Measurements from ENCODE around the gene BEAN1. TPM values are rescaled to one million over a fixed set of nuclear protein-coding genes. Genes with fewer than 3 reads are reported as not detected.
A peak's percentile ranks its signal among the peaks of the same experiment; 100 is the strongest.

BEAN1 gene
- total and polyA plus RNA-seq, 3 experiments from 2014 or later = 0.09 TPM; not detected in 2

DNA sequence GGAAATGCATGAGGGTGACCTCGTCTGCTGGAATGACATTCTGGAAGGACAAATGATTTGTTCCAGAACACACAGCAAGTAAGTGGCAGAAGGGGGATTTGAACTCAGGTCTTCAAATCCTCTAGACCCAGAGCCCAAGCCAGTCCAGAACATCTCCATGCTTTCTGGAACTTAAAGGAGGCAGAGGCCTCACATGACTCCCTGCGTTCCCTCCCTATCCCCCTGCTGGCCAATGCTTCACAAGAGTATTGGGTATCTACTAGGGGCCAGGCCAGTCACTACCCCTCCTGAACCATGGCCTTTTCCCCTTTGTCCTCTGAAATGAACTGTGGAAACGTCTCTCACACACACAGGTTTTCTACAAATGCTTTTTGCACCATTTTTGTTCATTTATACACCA lies 7.6 kb upstream of the BEAN1 start:
- Histone ChIP-seq H3K4me3 (ENCODE audit: low read length) (no peak overlapping the region), H3K27me3 (ENCODE audit: insufficient read depth, low read length, poor library complexity, severe bottlenecking) (no peaks in the 10 kb centered on the region), H3K27ac (ENCODE audit: low read depth, low read length) (no peak overlapping the region), H3K4me1 (ENCODE audit: insufficient read depth, low read length) (no peaks in the 10 kb centered on the region), H3K9me3 (ENCODE audit: low read length) (no peaks in the 10 kb centered on the region), H3K36me3 (ENCODE audit: insufficient read depth, low read length) (no peaks in the 10 kb centered on the region)
- Mint-ChIP-seq H3K27ac (no peak overlapping the region), H3K9me3 (no peaks in the 10 kb centered on the region), H3K4me3 (no peak overlapping the region), H3K27me3 (peaks cover 3 to 25% of the 10 kb centered on the region in 2 donors), H3K36me3 (no peaks in the 10 kb centered on the region), H3K4me1 (peaks cover 2 to 9% (median 7%) of the 10 kb centered on the region in 3 donors)
- no peak for DNase-seq
- ChIA-PET POLR2A (no interaction called here), CTCF (no interaction called here)

DNA sequence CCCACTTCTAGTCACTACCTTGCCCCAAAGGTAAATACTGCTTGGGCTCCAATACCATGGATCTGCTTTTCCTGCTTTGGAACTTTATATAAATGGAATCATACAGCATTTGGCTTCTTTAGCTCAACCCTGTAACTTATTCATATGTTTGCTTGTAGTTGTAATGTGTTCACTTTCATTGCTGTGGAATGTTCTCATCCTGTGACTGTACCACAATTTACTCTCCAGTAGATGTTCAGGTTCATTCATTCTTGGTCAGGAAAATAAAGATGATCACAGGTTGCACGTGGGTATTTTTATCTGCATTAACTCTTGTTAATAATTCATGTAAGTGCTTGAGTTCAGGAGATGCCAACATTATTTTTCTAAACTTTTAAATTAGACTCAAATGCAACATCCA lies 6.7 kb upstream of the BEAN1 start:
- H3K4me3 Mint-ChIP-seq = no peak overlapping the region

DNA sequence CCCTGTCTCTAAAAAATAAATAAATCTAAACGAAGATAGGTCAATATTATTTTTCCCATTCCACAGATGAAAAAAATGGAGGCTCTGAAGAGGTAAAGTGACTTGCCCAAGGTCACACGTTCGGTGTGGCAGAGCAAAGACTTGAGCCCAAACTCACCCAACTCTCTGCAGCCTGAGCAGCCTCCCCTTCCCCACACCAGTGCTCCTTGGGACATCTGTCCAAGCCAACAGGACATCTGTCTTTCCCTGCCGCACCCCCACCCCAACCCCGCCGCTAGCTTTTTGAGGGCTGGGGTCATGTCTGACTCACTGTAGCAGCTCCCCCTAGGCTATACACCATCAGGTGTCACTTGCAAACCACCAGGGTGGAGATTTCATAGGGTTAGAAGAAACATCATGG lies 5.2 kb upstream of the BEAN1 start:
- no peak overlapping the region for H3K4me3 ChIP-seq (ENCODE audit: low read length)
- H3K4me1 ChIP-seq (ENCODE audit: insufficient read depth, low read length) = no peaks in the 10 kb centered on the region
- H3K27me3 ChIP-seq (ENCODE audit: insufficient read depth, low read length, poor library complexity, severe bottlenecking) = peaks cover 9% of the 10 kb centered on the region
- no peak overlapping the region for H3K4me3 Mint-ChIP-seq
- H3K27ac ChIP-seq (ENCODE audit: low read depth, low read length) = no peak overlapping the region
- peaks cover 13 to 42% of the 10 kb centered on the region in 2 donors for H3K27me3 Mint-ChIP-seq
- H3K36me3 Mint-ChIP-seq = no peaks in the 10 kb centered on the region
- H3K36me3 ChIP-seq (ENCODE audit: insufficient read depth, low read length) = no peaks in the 10 kb centered on the region
- peaks cover 4 to 11% (median 9%) of the 10 kb centered on the region in 3 donors for H3K4me1 Mint-ChIP-seq
- H3K27ac Mint-ChIP-seq = no peak overlapping the region
- H3K9me3 ChIP-seq (ENCODE audit: low read length) = no peaks in the 10 kb centered on the region
- H3K9me3 Mint-ChIP-seq = no peaks in the 10 kb centered on the region
- CTCF ChIA-PET = interaction anchor here (1.3 kb wide), 1 partner anchor 168 kb away, joined by 4 read pairs; no protein-coding TSS in a partner anchor
- DNase-seq = no peak
- POLR2A ChIA-PET = no interaction called here

More for the DNA sequence above, 6.7 kb upstream of the BEAN1 start:
- Mint-ChIP-seq H3K36me3 (no peaks in the 10 kb centered on the region), H3K27ac (no peak overlapping the region), H3K9me3 (no peaks in the 10 kb centered on the region), H3K4me1 (peaks cover 2 to 9% (median 7%) of the 10 kb centered on the region in 3 donors), H3K27me3 (peaks cover 6 to 33% of the 10 kb centered on the region in 2 donors)
- no peak overlapping the region for H3K4me3 ChIP-seq (ENCODE audit: low read length)
- no peaks in the 10 kb centered on the region for H3K36me3 ChIP-seq (ENCODE audit: insufficient read depth, low read length)
- DNase-seq = no peak
- no peaks in the 10 kb centered on the region for H3K27me3 ChIP-seq (ENCODE audit: insufficient read depth, low read length, poor library complexity, severe bottlenecking)
- no peaks in the 10 kb centered on the region for H3K9me3 ChIP-seq (ENCODE audit: low read length)
- ChIA-PET POLR2A (no interaction called here), CTCF (no interaction called here)
- no peaks in the 10 kb centered on the region for H3K4me1 ChIP-seq (ENCODE audit: insufficient read depth, low read length)
- H3K27ac ChIP-seq (ENCODE audit: low read depth, low read length) = no peak overlapping the region

DNA sequence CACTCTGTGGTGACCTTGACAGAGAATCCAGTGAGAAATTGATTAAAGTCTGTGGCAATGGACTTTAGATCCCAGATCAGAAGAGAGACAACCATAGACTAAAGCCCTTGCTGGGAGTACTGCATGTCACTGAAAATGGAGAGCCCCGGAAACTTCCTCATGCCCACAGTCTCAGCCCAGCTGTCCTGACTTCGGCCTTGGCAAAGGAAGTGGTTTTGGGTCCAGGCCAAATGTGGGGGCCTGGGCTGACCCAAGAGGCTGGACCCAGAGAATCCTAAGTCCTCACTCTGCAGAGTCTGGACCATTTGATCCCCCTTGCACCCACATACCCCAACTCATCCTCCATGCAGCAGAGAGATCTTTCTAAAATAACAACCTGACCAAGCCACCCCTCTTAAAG lies 4.7 kb upstream of the BEAN1 start:
- DNase-seq = no peak
- POLR2A ChIA-PET = no interaction called here
- Mint-ChIP-seq H3K36me3 (no peaks in the 10 kb centered on the region), H3K4me1 (peaks cover 4 to 11% (median 9%) of the 10 kb centered on the region in 3 donors), H3K4me3 (no peak overlapping the region), H3K27ac (peak overlapping the region in 1 of 8 donors; percentile 8), H3K27me3 (peaks cover 13 to 42% of the 10 kb centered on the region in 2 donors), H3K9me3 (no peaks in the 10 kb centered on the region)
- H3K27ac ChIP-seq (ENCODE audit: low read depth, low read length) = no peak overlapping the region
- peaks cover 9% of the 10 kb centered on the region for H3K27me3 ChIP-seq (ENCODE audit: insufficient read depth, low read length, poor library complexity, severe bottlenecking)
- no peak overlapping the region for H3K4me3 ChIP-seq (ENCODE audit: low read length)
- CTCF ChIA-PET = interaction anchor here (0.9 to 1.3 kb wide), 3 partner anchors 16 to 167 kb away, joined by 3 to 4 read pairs (median 3); no protein-coding TSS in a partner anchor
- no peaks in the 10 kb centered on the region for H3K4me1 ChIP-seq (ENCODE audit: insufficient read depth, low read length)
- H3K9me3 ChIP-seq (ENCODE audit: low read length) = no peaks in the 10 kb centered on the region
- no peaks in the 10 kb centered on the region for H3K36me3 ChIP-seq (ENCODE audit: insufficient read depth, low read length)

DNA sequence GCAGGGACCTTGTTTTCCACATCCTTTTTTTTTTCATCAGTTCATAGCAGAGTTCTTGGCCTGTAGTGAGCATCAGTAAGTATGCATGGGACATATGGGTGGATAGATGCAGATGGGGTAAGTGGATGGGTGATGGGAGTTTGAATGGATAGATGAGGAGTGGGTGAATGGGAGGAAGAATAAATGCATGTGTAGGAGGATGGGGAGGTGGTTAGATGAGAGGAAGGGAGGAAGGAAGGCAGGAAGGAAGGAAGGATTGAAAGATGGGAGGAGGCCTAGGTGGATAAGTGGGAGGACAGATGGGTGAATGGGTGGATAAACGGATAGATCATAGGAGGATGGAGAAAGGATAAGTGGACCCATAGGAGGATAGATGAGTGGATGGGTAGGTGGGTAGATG lies 3.9 kb upstream of the BEAN1 start:
- H3K27me3 ChIP-seq (ENCODE audit: insufficient read depth, low read length, poor library complexity, severe bottlenecking) = peaks cover 9% of the 10 kb centered on the region
- POLR2A ChIA-PET = no interaction called here
- peaks cover 14 to 48% of the 10 kb centered on the region in 2 donors for H3K27me3 Mint-ChIP-seq

DNA sequence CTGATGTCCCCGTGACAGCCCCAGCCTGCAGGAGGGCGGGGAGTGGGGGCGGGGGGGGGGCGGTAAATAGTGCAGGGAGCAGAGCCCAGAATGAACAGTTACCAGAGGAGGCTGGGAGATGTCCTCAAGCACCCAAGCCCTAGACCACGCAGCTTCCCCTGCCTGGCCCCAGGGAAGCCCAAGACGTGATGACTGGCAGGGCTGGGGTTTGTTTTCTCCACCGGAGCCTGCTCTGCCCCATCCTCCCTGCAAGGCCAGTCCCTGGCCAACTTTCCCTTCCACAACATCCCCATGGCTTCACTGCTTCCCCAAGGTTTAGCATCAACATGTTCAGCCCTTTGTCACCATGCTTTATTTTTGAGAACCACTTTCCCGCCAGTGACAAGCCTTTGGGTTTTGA lies 1.4 kb upstream of the BEAN1 start:
- ChIA-PET POLR2A (no interaction called here), CTCF (interaction anchor here (0.6 to 1.9 kb wide), 2 partner anchors 19 to 405 kb away, joined by 3 to 4 read pairs; no protein-coding TSS in a partner anchor)
- peaks cover 0 to 18% (median 4%) of the 10 kb centered on the region in 3 donors for H3K4me1 Mint-ChIP-seq
- no peaks in the 10 kb centered on the region for H3K36me3 Mint-ChIP-seq
- H3K4me3 ChIP-seq (ENCODE audit: low read length) = no peak overlapping the region
- H3K9me3 ChIP-seq (ENCODE audit: low read length) = no peaks in the 10 kb centered on the region
- no peaks in the 10 kb centered on the region for H3K36me3 ChIP-seq (ENCODE audit: insufficient read depth, low read length)
- no peaks in the 10 kb centered on the region for H3K4me1 ChIP-seq (ENCODE audit: insufficient read depth, low read length)
- H3K4me3 Mint-ChIP-seq = peak overlapping the region in 6 of 7 donors; percentile 6 to 53 (median 21)
- H3K27me3 ChIP-seq (ENCODE audit: insufficient read depth, low read length, poor library complexity, severe bottlenecking) = peaks cover 30% of the 10 kb centered on the region
- no peak for DNase-seq
- no peak overlapping the region for H3K27ac Mint-ChIP-seq
- H3K27ac ChIP-seq (ENCODE audit: low read depth, low read length) = no peak overlapping the region
- no peaks in the 10 kb centered on the region for H3K9me3 Mint-ChIP-seq
- H3K27me3 Mint-ChIP-seq = peaks cover 36 to 68% of the 10 kb centered on the region in 2 donors

More for the DNA sequence above, 3.9 kb upstream of the BEAN1 start:
- Histone ChIP-seq H3K9me3 (ENCODE audit: low read length) (no peaks in the 10 kb centered on the region), H3K4me3 (ENCODE audit: low read length) (no peak overlapping the region), H3K36me3 (ENCODE audit: insufficient read depth, low read length) (no peaks in the 10 kb centered on the region), H3K4me1 (ENCODE audit: insufficient read depth, low read length) (no peaks in the 10 kb centered on the region), H3K27ac (ENCODE audit: low read depth, low read length) (no peak overlapping the region)
- H3K9me3 Mint-ChIP-seq = no peaks in the 10 kb centered on the region
- H3K4me3 Mint-ChIP-seq = no peak overlapping the region
- no peak for DNase-seq
- H3K27ac Mint-ChIP-seq = no peak overlapping the region
- H3K36me3 Mint-ChIP-seq = no peaks in the 10 kb centered on the region
- CTCF ChIA-PET = interaction anchor here (0.9 to 1.3 kb wide), 3 partner anchors 17 to 166 kb away, joined by 3 to 4 read pairs (median 3); no protein-coding TSS in a partner anchor
- H3K4me1 Mint-ChIP-seq = peaks cover 2 to 13% (median 5%) of the 10 kb centered on the region in 3 donors

DNA sequence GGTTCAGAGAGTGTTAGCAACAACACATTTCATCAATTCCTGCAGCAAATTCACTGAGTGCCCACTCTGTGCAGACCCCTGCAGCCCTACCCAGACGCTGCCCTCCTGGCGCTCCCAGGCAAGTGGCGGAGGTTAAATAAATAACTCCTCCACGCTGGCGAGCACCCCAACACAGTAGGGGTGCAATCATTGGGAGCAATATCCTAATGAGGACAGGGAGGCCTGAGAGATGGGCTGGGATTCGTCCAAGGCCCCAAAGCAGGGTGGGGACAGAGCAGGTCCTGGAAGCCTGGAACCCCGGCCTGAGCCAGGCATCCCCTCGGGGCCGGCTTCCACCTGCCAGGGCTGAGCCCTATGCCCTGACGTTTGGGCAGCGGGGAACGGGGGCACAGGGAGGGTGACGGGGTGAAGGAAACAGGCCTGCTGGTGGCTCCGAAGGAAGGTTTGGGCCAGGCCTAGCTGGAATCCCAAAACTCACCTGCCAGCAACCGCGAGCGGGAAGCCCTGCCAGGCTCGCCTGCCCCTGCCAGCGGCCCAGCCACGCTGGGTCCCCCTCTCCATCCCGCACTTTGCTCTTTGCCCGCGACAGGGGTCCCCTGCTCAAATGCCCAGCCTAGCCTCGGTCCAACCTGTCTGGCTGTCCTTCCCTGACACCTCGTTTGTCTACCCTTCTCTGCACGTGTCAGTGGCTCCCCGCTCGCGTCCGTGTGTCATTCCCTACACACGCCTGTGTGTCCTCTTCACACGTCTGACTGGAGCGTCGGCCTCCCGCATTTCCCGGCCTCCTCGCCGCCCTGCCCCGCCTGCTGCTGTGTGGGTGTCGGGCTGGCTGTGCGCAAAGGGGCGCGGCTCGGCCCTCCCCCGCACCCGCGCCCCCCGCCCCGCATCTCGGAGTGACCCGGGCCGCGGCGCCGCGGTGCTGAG lies 721 bp upstream of the BEAN1 start:
- Mint-ChIP-seq H3K27ac (no peak overlapping the region), H3K36me3 (no peaks in the 10 kb centered on the region), H3K27me3 (peaks cover 36 to 71% of the 10 kb centered on the region in 2 donors), H3K4me3 (peak overlapping the region; percentile 20 to 74 (median 47)), H3K4me1 (peaks cover 0 to 18% (median 4%) of the 10 kb centered on the region in 3 donors), H3K9me3 (no peaks in the 10 kb centered on the region)
- H3K4me3 ChIP-seq (ENCODE audit: low read length) = no peak overlapping the region
- H3K27ac ChIP-seq (ENCODE audit: low read depth, low read length) = no peak overlapping the region
- peak in 1 of 5 donors; percentile 11 for DNase-seq
- ChIA-PET POLR2A (no interaction called here), CTCF (interaction anchor here (0.6 to 1.9 kb wide), 2 partner anchors 20 to 404 kb away, joined by 3 to 4 read pairs; no protein-coding TSS in a partner anchor)
- peaks cover 30% of the 10 kb centered on the region for H3K27me3 ChIP-seq (ENCODE audit: insufficient read depth, low read length, poor library complexity, severe bottlenecking)
- no peaks in the 10 kb centered on the region for H3K9me3 ChIP-seq (ENCODE audit: low read length)
- no peaks in the 10 kb centered on the region for H3K4me1 ChIP-seq (ENCODE audit: insufficient read depth, low read length)
- no peaks in the 10 kb centered on the region for H3K36me3 ChIP-seq (ENCODE audit: insufficient read depth, low read length)

All from CD8-positive, alpha-beta memory T cell (primary cell).